GM19043 (cell line): Measurements from ENCODE around the gene KIF12.

Experiments used
- ATAC-seq: cut with Tn5 transposase; IDR thresholded peaks from one replicate; pipeline ENCODE4 v1.9.1; 2021; ENCODE audit warnings: low read depth; ENCODE audit not compliant: unreplicated experiment

KIF12 gene

DNA sequence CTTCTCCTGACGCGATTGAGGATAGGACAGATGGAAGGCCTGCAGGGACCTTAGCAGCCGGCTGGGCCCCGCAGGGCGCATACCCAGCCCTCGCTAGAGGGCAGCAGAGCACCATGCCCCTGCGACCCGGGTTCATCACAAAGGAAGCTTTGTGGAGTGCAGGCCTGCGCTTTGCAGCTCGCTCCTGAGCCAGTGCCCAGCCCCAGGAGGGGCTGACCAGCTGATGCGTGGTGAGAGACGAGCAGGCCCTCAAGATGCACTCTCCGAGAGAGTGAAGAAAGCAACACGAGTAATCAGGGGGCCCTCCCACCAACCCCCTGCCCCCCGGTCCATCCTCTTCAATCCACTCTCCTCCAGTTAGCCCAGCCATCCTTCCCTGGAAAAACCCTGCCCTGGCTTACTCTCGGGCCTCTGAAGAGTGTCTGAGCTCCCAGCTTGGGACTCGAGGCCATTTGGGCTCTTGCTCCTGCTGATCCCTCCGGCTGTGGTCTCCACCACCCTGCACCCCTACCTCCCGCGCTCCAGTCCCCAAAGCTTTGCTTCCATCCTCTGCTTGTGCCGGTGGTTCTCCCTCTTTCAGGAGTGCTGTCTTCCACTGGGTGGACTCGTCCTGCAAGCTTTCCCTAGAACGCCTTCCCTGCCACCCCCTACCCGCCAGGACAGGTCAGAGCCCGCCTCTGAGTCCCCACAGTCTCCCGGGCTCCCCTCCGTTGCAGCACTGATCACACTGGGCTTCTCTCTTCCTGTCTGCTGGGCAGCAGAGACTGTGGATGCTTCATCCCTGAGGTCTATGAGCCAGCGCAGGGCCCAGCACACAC, 9.1 kb upstream of the KIF12 start:
- ATAC-seq = no peak

DNA sequence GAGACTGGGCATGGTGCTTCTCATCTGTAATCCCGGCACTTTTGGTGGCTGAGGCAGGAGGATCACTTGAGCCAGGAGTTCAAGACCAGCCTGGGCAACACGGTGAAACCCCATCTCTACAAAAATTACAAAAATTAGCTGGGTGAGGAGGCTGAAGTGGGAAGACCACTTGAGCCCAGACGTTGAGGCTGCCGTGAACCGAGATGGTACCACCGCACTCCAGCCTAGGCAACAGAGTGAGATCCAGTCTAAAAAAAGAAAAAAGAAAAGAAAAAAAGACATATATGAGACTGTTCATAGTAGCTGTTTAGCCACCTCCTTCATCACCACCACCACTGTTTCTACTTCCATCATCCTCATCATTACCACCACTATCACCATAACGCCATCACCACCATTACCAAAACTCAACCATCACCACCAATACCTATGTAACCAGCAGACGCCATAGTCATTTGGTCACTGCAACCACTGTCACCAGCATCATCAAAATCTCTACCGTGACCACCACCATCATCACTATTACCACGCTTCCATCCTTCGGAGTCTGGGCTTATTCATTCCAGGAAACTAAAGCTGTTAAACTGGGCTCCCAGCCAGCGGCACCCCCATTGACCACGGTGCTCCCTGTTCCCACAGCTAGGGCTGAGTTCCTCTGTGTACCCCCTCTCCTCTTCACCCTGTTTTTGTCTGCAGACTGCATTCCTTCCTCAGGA, 8.4 kb upstream of the KIF12 start:
- ATAC-seq = no peak

DNA sequence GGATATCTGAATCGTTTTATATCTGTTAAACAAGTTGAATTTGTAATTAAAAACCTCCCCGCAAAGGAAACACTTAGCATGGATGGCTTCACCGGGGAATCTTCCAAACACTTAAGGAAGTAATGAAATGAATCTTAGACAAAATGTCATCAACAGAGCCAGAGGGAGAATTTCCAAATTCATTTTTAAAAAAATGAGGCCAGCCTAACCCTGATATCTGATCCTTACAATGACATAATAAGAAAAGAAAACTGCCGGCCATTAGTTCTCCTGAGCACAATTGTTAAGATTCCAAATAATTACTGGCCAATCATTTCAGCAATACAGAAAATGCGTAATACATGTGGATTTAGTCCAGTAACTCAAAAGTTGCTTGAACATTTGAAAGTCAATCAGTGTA, 6.1 kb upstream of the KIF12 start:
- no peak for ATAC-seq

DNA sequence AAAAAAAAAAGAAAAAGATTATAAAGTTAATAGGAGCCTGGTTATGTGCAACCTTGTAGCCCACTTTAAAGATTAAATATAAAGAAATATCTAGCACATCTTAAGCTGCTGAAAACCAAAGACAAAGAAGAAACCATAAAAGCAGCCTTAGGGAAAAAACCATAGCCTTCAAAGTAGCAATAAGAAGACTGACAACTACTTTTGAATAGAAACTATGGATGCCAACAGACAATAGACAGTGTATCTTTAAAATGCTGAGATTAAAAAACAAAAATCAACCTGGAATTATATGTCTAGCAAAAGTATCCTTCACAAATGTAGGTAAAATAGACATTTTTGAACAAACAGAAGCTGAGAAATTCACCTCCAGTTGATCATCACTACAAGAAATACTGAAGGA, 3.4 kb upstream of the KIF12 start:
- ATAC-seq = no peak

DNA sequence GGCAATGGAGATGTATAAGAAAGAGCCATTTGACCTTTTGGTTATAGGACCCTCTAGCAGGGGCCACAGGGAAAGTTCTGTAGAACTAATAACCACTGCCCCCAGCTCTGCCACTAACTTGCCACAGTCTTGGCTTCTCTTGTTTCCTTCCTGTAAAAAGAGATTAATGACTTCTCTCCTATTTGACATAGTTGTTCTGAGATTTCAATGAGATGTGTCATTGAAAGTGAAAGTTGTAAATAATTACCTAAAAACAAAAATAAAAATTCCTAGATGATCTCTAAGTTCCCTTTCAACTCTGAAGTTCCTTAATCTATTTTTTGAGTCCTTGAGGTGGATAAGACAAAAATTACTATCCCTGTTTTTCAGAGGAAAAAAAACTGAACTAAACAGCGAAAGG, 1.4 kb upstream of the KIF12 start:
- no peak for ATAC-seq

GRCh38 chr9:114099669-114100270, 678 bp upstream of the KIF12 start:
- no peak for ATAC-seq

DNA sequence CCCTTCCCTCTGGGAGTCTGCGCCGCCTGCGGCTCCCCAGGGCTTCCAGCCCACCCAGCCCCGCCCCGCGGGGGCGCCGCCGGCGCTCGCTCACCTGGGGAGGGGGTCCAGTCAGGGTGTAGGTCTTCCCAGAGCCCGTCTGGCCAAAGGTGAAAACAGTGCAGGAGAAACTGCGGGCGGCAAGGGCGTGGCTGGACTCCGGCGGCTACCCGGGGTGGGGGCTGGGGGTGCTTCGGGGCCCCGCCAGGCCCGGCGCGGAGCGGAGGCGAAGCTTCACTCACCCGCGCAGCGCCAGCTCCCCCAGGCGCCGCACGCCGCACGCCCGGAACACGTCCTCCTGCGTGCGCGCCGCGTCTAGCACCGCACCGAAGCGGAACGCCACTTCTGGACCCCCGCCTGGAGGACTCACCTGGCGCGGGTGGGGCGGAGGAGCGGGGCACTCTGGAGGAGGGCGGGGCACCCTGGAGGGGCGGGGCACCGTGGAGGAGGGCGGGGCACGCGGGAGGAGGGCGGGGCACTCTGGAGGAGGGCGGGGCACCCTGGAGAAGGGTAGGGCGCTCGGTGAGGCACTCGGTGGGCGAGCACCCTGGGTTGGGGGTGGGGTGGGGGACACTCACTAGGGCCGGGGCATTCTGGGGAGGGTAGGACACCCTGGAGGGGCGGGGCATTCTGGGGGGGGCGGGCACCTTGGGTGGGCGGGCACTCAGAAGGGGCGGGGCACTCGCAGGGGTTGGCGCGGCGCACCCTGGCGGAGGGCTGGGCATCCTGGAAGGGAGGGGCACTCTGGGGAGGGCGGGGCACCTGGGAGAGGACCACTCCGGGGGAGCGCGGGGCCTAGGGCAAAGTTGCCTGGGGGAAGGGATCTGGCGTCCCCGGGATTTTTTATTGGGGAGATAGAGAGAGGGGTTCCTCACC, 814 bp downstream of the KIF12 start:
- ATAC-seq = no peak

GRCh38 chr9:114097613-114098020, 1.5 kb downstream of the KIF12 start:
- ATAC-seq = no peak

GRCh38 chr9:114096866-114097612, 2.1 kb downstream of the KIF12 start:
- no peak for ATAC-seq

GRCh38 chr9:114096041-114096511, 3.0 kb downstream of the KIF12 start:
- ATAC-seq = no peak

- no peak for ATAC-seq
Observed at GRCh38 chr9:114094971-114095370, 4.1 kb downstream of the KIF12 start.

- no peak for ATAC-seq
Observed at GRCh38 chr9:114093761-114094505, 5.2 kb downstream of the KIF12 start.

GRCh38 chr9:114093031-114093471, 6.0 kb downstream of the KIF12 start:
- no peak for ATAC-seq

- ATAC-seq = no peak
Observed at GRCh38 chr9:114092336-114092735, 6.8 kb downstream of the KIF12 start.

DNA sequence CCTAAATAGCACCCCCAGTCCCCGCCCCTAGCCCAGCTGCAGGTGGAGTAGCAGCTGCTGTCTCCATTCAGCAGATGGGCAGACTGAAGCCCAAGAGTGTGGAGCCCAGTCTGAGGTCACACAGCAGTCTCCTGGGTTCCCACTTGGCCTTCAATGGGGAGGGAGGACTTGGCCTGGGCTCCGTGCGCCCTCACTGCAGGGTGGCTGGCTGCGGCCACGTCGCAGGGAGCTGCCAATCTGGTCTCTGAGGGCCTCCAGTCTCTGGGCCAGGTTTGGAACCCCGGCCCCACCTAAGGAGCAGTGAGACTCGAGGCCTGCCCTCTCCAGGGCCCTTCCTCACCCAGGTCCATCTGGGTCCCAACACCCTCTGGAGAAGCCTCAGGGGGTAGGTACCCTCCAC, 7.4 kb downstream of the KIF12 start:
- ATAC-seq = no peak

DNA sequence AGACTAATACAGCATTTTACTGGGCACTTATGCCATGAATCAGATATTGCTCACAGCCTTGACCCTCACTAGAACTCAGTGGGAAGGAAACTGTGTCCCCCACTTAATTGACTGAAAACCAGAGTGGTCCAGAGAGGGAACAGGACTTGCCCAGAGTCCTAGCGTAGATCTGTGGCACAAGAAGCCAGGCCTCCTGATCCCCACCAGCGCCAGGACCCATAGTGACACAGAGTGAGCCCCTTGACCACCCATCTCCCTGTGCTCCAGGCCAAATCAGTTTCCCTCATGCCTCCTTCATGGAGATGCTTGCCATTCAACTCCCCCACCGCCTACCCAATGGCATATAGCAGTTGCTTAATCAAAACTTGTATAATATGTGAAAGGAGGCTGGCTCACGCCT, 8.3 kb downstream of the KIF12 start:
- ATAC-seq = no peak

DNA sequence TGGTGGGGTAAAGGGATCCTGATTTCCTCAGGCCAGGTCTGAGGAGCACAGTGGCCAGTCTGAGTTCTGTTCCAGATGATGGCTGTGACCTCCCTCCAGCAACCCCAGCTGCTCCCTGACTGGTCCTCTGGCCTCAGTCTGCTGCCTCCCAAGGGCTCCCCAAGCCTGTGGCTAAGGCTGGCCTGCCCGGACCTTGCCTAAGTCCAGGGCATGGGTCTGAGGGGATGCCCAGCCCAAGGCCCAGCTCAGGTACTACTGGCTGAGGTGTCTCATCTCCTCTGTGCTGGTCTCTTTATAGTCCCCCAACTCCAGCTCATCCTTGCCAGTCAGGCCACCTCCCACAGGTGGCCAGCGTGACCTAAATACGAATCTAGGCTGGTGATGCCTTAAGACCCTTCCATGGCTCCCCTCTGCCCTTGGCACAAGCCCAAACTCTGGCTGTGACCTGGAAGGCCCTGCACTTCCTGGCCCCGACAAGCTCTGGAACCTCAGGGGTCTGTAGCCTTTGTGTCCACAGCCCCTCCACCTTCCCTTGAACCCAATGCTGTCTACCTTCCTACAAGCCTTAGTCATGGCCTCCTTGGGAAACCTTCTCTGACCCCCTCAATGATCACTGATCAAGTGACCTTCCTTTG, 9.8 kb downstream of the KIF12 start:
- ATAC-seq = no peak

DNA sequence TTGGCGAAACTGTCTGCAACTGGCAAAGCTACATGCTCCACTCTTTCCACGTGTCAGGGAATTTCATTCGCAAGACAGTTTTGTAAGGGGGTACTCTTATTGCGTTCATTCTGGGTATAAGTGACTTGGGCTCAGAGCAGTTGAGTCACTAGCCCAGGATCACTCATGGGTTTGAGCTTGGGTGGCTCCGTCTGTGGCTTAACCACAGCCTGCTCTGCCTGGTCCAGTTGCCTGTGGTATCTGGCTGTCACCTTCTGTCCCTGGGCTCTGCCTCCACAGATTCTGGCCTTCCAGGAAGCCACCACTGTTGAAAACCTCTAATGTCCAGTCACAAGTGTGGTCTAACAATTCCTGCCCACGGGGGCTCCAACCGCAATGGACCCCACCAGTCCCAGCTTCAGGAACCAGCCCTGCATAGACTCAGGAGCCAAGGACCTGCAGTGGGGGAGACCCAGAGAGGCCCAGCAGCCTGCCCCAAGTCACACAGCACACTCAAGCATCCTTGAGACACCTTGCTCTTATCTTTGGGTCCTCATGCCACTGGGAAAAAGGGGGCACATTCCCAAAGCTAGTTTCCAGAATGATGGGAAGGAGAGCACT, 10.4 kb downstream of the KIF12 start:
- ATAC-seq = no peak
